Choroid plexus epithelial cell (primary cell): ENCODE results near the gene SYNPO2.
"Not testable (repeated sequence)": the region's sequence is repeated elsewhere in the genome, so short reads cannot be mapped to it uniquely, and the experiment has no call there.

ENCODE experiments used
- DNase-seq: peaks from one replicate; pipeline ENCODE4 v3.0.0-alpha.2; 2010; ENCODE audit warnings: low read depth
- H3K4me3 ChIP-seq: 2 replicates; pipeline ENCODE4 v1.5.1; 2011; ENCODE audit warnings: low read depth, mild to moderate bottlenecking, control low read depth, low read length, moderate library complexity
- CTCF ChIP-seq: conservative IDR thresholded peaks from 2 replicates; pipeline ENCODE4 v1.5.1; 2011; ENCODE audit warnings: low read depth, mild to moderate bottlenecking, control low read depth, inconsistent platforms, low read length, moderate library complexity

SYNPO2 gene

GRCh38 chr4:119040261-119040660 lies 151.6 kb downstream of the SYNPO2 start:
- TF ChIP-seq CTCF, result no peak
- DNase-seq, result peak; percentile 22
- no peak overlapping the region for H3K4me3 ChIP-seq

GRCh38 chr4:119040694-119041185 lies 152.1 kb downstream of the SYNPO2 start:
- DNase-seq, result peak; percentile 93

GRCh38 chr4:119041396-119041795 lies 152.7 kb downstream of the SYNPO2 start:
- no peak overlapping the region for H3K4me3 ChIP-seq
- DNase-seq, result peak; percentile 12
- TF ChIP-seq CTCF, result no peak

More at GRCh38 chr4:119040694-119041185, 152.1 kb downstream of the SYNPO2 start:
- no peak for TF ChIP-seq CTCF
- no peak overlapping the region for H3K4me3 ChIP-seq

- TF ChIP-seq CTCF, result peak; percentile 80
- no peak overlapping the region for H3K4me3 ChIP-seq
- DNase-seq, result peak; percentile 92
Measured at GRCh38 chr4:119041951-119042560, 153.4 kb downstream of the SYNPO2 start.

GRCh38 chr4:119046263-119046662 lies 157.6 kb downstream of the SYNPO2 start:
- H3K4me3 ChIP-seq, result no peak overlapping the region
- no peak for TF ChIP-seq CTCF
- peak; percentile 26 for DNase-seq

- DNase-seq, H3K4me3 ChIP-seq: not testable (repeated sequence)
Measured at GRCh38 chr4:119047059-119047458, 158.4 kb downstream of the SYNPO2 start.

- H3K4me3 ChIP-seq, result no peak overlapping the region
- TF ChIP-seq CTCF, result no peak
- DNase-seq, result no peak
Measured at GRCh38 chr4:119048446-119048845, 159.8 kb downstream of the SYNPO2 start.
